NCI-H524 (cell line): ENCODE measurements around the gene SPATA6.
"Not testable (repeated sequence)": the region's sequence is repeated elsewhere in the genome, so short reads cannot be mapped to it uniquely, and the experiment has no call there.

Experiments
- DNase-seq, 2 experiments: peaks; one replicate each; lab custom pipeline; 2025; lab: John Stamatoyannopoulos, UW

Gene SPATA6

GRCh38 chr1:48356901-48357300, 115.1 kb downstream of the SPATA6 start:
- DNase-seq: no peak

GRCh38 chr1:48344373-48344772, 127.6 kb downstream of the SPATA6 start:
- DNase-seq: no peak

GRCh38 chr1:48341221-48341620, 130.8 kb downstream of the SPATA6 start:
- no peak for DNase-seq

GRCh38 chr1:48338257-48338656, 133.7 kb downstream of the SPATA6 start:
- DNase-seq: no peak

- no peak for DNase-seq
Measured at GRCh38 chr1:48333316-48333715, 138.7 kb downstream of the SPATA6 start.

GRCh38 chr1:48332115-48332514, 139.9 kb downstream of the SPATA6 start:
- no peak for DNase-seq

GRCh38 chr1:48329905-48330304, 142.1 kb downstream of the SPATA6 start:
- DNase-seq: no peak

- DNase-seq: no peak
Measured at GRCh38 chr1:48329486-48329885, 142.5 kb downstream of the SPATA6 start.

- DNase-seq: not testable (repeated sequence)
Measured at GRCh38 chr1:48311829-48312228, 160.2 kb downstream of the SPATA6 start.

- peak in 1 of 2 experiments; percentile 13 for DNase-seq
Measured at GRCh38 chr1:48309564-48310082, 162.4 kb downstream of the SPATA6 start.

- no peak for DNase-seq
Measured at GRCh38 chr1:48302652-48303051, 169.4 kb downstream of the SPATA6 start.

- no peak for DNase-seq
Measured at GRCh38 chr1:48294656-48295055, 177.3 kb downstream of the SPATA6 start.

GRCh38 chr1:48294094-48294493, 177.9 kb downstream of the SPATA6 start:
- not testable (repeated sequence) for DNase-seq

- DNase-seq: no peak
Measured at GRCh38 chr1:48292706-48293105, 179.3 kb downstream of the SPATA6 start.

- no peak for DNase-seq
Measured at GRCh38 chr1:48291421-48291820, 180.6 kb downstream of the SPATA6 start.

GRCh38 chr1:48285525-48285924, 186.5 kb downstream of the SPATA6 start:
- DNase-seq: no peak

- DNase-seq: peak; percentile 3 to 56
Measured at GRCh38 chr1:48284696-48285420, 187.1 kb downstream of the SPATA6 start.

GRCh38 chr1:48282329-48282728, 189.7 kb downstream of the SPATA6 start:
- not testable (repeated sequence) for DNase-seq

- DNase-seq: not testable (repeated sequence)
Measured at GRCh38 chr1:48277437-48277836, 194.6 kb downstream of the SPATA6 start.

GRCh38 chr1:48266576-48266975, 205.4 kb downstream of the SPATA6 start:
- DNase-seq: no peak

- no peak for DNase-seq
Measured at GRCh38 chr1:48263041-48263440, 209.0 kb downstream of the SPATA6 start.

GRCh38 chr1:48261881-48262400, 210.1 kb downstream of the SPATA6 start:
- DNase-seq: no peak

- no peak for DNase-seq
Measured at GRCh38 chr1:48258106-48258505, 213.9 kb downstream of the SPATA6 start.

GRCh38 chr1:48254254-48254653, 217.8 kb downstream of the SPATA6 start:
- DNase-seq: no peak
